Stimulated activated CD4-positive, alpha-beta T cell treated with anti-CD3 and anti-CD28 coated beads, Interleukin-2, amount 100 ng/mL, for 24 hours (primary cell): ENCODE results near the gene TTC27.
"Not testable (repeated sequence)": the region's sequence is repeated elsewhere in the genome, so short reads cannot be mapped to it uniquely, and the experiment has no call there.

Source experiments
- DNase-seq, 2 donors: peaks; one replicate each; pipeline ENCODE4 v3.0.0-alpha.2; 2020

The TTC27 gene

GRCh38 chr2:32627814-32628579 lies at the start of gene TTC27:
TSS of gene TTC27 (plus strand) at chr2:32628050. CDS start at chr2:32628293, 243 bp downstream.
- DNase-seq = peak; percentile 96 to 97

- no peak for DNase-seq
Observed at GRCh38 chr2:32591669-32592463, 36.0 kb upstream of the TTC27 start.

- no peak for DNase-seq
Observed at GRCh38 chr2:32594573-32594972, 33.3 kb upstream of the TTC27 start.

- DNase-seq = no peak
Observed at GRCh38 chr2:32611366-32611765, 16.5 kb upstream of the TTC27 start.

- DNase-seq = no peak
Observed at GRCh38 chr2:32611771-32612170, 16.1 kb upstream of the TTC27 start.

GRCh38 chr2:32614084-32614483 lies 13.8 kb upstream of the TTC27 start:
- DNase-seq = no peak

GRCh38 chr2:32617599-32618189 lies 10.2 kb upstream of the TTC27 start:
- no peak for DNase-seq

GRCh38 chr2:32622570-32623310 lies 5.1 kb upstream of the TTC27 start:
- no peak for DNase-seq

- no peak for DNase-seq
Observed at GRCh38 chr2:32623311-32623706, 4.5 kb upstream of the TTC27 start.

- DNase-seq = no peak
Observed at GRCh38 chr2:32624812-32625211, 3.0 kb upstream of the TTC27 start.

GRCh38 chr2:32626639-32627221 lies 1.1 kb upstream of the TTC27 start:
- DNase-seq = no peak

GRCh38 chr2:32627441-32627813 lies 423 bp upstream of the TTC27 start:
- peak in 1 of 2 donors; percentile 43 for DNase-seq

- peak in 1 of 2 donors; percentile 38 for DNase-seq
Observed at GRCh38 chr2:32632089-32632488, 4.2 kb downstream of the TTC27 start.

GRCh38 chr2:32633040-32633439 lies 5.2 kb downstream of the TTC27 start:
- no peak for DNase-seq

- not testable (repeated sequence) for DNase-seq
Observed at GRCh38 chr2:32638548-32638947, 10.7 kb downstream of the TTC27 start.

GRCh38 chr2:32641180-32641579 lies 13.3 kb downstream of the TTC27 start:
- no peak for DNase-seq

GRCh38 chr2:32647180-32647651 lies 19.4 kb downstream of the TTC27 start:
- no peak for DNase-seq

GRCh38 chr2:32652555-32653209 lies 24.8 kb downstream of the TTC27 start:
- DNase-seq = no peak

- DNase-seq = no peak
Observed at GRCh38 chr2:32656069-32656468, 28.2 kb downstream of the TTC27 start.

- no peak for DNase-seq
Observed at GRCh38 chr2:32663864-32664263, 36.0 kb downstream of the TTC27 start.

- DNase-seq = no peak
Observed at GRCh38 chr2:32666704-32667103, 38.9 kb downstream of the TTC27 start.

GRCh38 chr2:32668254-32668653 lies 40.4 kb downstream of the TTC27 start:
- no peak for DNase-seq
